GM21526 (cell line): ENCODE data around the gene C15orf39.

Experiments
- ATAC-seq: cut with Tn5 transposase; IDR thresholded peaks from one replicate; pipeline ENCODE4 v1.9.1; 2021; ENCODE audit warnings: moderate library complexity; ENCODE audit not compliant: unreplicated experiment, low FRiP score

The C15orf39 gene

GRCh38 chr15:75195122-75195765 lies 6.4 kb upstream of the C15orf39 start:
- no peak for ATAC-seq

DNA sequence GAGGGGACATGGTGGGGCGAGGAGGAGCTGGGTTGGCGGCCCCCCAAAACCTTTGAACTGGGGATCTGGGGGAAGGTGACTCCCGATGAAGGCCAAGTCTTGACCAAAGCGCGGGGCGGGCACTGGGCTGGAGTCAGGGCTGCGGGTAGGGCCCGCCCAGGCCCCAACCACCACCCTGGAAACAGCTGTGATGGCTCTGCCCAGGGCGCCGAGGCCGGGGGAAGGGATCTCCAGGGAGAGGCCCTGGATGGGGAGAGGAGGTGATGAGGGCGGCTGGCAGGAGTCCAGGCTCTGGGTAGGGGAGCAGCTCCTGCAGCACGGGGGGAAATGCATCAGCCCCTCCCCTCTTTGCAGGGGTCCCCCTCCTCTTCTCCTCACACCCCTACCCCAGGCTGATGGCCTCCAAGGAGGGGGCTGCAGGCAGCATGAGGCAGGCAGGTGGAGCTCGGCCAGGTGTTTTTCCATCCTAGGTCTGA lies 5.9 kb upstream of the C15orf39 start:
- no peak for ATAC-seq

GRCh38 chr15:75197062-75197630 lies 4.5 kb upstream of the C15orf39 start:
- ATAC-seq, result no peak

DNA sequence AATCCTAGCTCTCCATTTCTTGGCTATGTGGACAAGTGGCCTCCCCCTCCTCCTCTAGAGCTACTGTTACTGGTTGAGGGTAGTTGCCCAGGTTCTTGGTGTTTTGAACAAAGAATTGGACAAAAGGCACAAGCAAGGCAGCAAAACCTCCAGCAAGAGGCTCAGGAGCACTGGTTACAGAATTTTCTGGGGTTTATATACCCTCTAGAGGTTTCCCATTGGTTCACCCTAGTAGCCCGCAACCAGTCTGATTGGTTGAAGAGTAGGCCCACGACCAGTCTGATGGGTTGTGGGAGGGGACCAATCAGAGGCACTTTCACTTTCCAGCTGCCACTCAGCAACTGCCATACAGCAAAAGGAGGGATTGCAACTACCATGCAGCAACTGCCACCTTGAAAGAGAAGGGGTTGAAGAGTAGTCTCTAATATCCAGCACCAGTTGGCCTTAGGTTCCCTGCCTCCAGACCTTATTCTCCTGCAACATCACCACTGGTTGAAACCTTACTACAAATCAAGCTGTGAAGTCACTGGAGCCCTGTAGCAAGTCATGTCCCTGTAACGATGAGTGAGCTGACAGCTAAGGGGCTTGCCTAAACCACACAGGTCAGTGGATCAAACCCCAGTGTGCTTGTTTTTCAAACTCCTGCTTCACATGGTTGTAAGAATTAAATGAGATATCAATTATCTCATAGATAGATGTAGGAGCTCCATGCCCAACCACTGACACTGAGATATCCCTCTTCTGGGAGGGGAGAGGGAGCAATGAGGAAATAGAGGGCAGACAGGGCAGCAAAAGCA lies 2.9 kb upstream of the C15orf39 start:
- ATAC-seq, result no peak

DNA sequence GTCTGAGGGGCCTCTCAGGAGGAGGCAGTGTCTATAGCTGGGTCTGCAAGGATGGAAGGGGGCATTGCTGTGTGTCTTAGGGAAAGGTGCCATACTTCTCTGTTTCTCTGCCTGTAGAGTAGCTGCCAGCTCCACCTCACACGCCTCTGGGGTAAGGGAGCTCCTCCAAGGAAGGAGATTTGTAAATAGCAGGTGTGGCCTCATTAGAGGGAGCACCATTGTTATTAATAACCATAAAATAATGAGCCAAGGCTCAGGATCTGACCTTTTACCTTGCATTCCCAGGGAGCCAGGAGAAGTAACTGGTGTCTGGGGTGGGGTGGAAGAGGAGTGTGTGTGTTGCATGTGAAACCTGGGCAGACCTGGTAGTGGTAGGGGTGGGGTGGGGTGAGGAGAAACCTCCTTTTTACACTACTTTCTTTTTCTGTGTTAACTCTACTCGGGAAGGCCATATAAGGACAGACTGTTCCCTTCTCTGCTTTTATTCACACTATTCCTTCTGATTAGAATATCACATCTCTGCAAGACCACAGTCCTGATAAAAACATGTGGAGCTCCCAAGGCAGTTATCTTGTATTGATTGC lies 2.2 kb upstream of the C15orf39 start:
- no peak for ATAC-seq

DNA sequence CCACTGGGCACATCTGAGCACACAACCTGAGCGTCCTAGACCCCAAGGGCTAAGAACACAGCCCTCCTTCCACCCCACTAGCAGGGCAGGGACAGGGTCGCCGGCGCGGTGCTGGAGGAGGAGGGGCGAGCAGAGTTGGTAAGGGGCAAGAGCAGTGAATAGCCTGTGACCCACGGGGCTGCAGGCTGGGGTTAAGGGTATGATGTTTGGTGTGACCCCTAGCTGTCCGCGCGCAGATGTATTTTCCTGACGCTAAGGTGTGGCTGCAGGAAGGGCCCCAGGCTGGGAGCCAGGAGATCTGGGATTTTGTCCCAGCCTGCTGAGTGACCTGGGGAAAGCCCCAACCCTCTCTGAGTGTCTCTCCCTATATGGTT lies 1.3 kb upstream of the C15orf39 start:
- no peak for ATAC-seq

GRCh38 chr15:75200765-75201615 lies 692 bp upstream of the C15orf39 start:
- ATAC-seq, result no peak

GRCh38 chr15:75202251-75203016 lies 752 bp downstream of the C15orf39 start:
- peak; percentile 29 for ATAC-seq

DNA sequence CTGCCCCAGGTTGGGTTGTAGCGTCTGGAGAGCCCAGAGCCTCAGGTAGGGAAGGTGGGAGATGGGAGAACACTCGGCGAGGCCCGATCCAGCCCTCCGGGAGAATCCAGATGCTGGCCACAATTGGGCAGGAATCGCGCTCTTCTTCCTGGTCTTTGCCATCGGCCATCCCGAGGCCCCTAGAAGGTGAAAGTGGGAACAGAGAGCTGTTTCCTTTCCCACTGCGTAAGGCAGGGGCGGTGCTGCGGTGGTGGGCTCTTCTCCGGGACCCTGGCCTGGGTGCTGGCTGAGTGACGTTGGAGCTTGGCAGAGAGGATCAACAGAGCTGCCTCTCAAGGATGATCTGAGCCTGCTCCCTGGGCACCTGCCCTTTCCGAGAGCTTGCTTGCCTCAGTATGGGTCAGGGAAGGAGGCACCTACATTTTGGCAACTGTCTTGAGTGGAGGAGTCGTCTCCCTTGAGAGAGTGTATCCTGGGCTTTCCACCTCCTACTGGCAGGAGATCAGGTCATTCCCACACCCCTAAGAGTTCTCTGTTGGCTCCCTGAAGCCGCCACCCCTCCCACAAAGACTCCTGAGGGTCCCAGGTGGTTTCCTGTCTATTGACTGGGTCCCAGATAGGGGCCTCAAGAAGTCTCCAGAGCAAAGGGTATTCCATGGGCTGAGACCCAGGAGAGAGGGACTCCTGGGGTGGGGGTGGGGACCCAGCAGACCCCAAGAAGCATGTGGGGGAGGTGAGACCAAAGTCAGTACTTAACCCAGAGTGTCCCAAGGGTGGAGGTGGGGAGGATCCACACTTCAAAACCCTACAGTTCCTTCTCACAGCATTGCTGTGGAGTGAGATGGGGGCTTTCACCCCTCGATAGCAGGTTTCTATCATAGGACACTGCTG lies 1.6 kb downstream of the C15orf39 start:
- ATAC-seq, result no peak

- no peak for ATAC-seq
Measured at GRCh38 chr15:75203908-75204263, 2.2 kb downstream of the C15orf39 start.

- peak; percentile 36 for ATAC-seq
Measured at GRCh38 chr15:75204340-75205063, 2.8 kb downstream of the C15orf39 start.

GRCh38 chr15:75205064-75205395 lies 3.3 kb downstream of the C15orf39 start:
- ATAC-seq, result no peak

DNA sequence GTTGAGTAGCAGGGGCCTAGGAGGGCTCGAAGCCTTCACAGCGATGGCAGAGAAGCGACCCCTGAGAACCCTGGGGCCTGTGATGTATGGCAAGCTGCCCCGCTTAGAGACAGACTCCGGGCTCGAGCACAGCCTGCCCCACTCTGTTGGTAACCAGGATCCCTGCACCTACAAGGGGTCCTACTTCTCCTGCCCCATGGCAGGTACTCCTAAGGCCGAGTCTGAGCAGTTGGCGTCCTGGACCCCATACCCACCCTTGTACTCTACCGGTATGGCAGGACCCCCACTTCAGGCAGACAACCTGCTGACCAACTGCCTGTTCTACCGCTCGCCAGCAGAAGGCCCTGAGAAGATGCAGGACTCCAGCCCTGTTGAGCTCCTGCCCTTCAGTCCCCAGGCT lies 4.3 kb downstream of the C15orf39 start:
- no peak for ATAC-seq

GRCh38 chr15:75206803-75207617 lies 5.3 kb downstream of the C15orf39 start:
- no peak for ATAC-seq

GRCh38 chr15:75207618-75208500 lies 6.2 kb downstream of the C15orf39 start:
- ATAC-seq, result no peak

DNA sequence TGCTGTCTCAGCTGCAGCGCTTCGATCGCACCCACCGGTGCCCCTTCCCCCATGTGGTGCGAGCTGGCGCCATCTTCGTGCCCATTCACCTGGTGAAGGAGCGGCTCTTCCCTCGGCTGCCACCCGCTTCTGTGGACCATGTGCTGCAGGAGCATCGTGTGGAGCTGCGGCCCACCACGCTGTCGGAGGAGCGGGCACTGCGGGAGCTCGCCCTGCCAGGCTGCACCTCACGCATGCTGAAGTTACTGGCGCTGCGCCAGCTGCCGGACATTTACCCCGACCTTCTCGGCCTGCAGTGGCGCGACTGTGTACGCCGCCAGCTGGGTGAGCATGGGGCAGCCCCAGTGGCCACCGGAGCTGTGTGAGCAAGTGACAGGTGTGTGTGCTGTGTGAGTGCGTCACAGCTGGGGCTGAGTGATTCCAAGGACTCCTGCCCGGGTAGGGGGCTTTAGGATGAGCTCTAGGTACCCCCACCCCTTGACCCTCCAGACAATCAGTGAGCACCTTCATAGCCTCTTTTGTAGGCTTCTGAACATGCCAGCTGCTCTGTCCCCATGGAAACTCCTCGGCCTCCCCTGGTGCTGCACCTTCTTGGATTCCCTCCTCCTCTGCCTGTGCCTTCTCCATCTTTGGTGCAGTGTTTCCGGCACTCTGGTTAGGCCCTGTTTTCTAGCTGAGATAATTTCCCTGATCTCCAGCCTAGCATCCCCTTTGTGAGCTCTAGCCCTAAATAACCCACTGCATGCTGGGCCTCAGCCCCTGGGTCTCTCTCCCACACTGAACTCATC lies 7.0 kb downstream of the C15orf39 start:
- ATAC-seq, result no peak
